Breast epithelium (tissue), 4 donors: ENCODE results near the gene RGP1. TPM values are rescaled to one million over a fixed set of nuclear protein-coding genes. Genes with fewer than 3 reads are reported as not detected.

Source experiments
- DNase-seq, 2 donors: peaks; one replicate each; pipeline ENCODE4 v3.0.0-alpha.2; 2019; ENCODE audit warnings: low spot score in 2 of 2
- H3K27ac ChIP-seq, 2 donors: fragments of 200-600 bp; sonication (generic) in 1 of 2; one replicate each; pipeline ENCODE4 v1.5.1; 2016 to 2019; ENCODE audit warnings: mild to moderate bottlenecking in 1 of 2
- H3K27me3 ChIP-seq, 2 donors: fragments of 200-600 bp; sonication (generic) in 1 of 2; one replicate each; pipeline versions ENCODE4 v1.5.1 to v1.6.0; 2017 to 2019; ENCODE audit warnings: control low read depth in 1 of 2, mild to moderate bottlenecking in 1 of 2
- H3K36me3 ChIP-seq: fragments of 200-600 bp; one replicate; pipeline ENCODE4 v1.5.1; 2019
- H3K4me1 ChIP-seq, 2 donors: fragments of 200-600 bp; sonication (generic); one replicate each; pipeline ENCODE4 v1.5.1; 2016 to 2019; ENCODE audit warnings: control low read depth in 1 of 2
- H3K4me3 ChIP-seq, 3 donors: fragments of 200-600 bp; sonication (generic); 1 replicate in 2 of 3; 2 replicates in 1 of 3; pipeline ENCODE4 v1.5.1; 2016 to 2019; ENCODE audit warnings: mild to moderate bottlenecking in 3 of 3, moderate library complexity in 2 of 3
- H3K9me3 ChIP-seq, 2 donors: fragments of 200-600 bp; sonication (generic) in 1 of 2; one replicate each; pipeline ENCODE4 v1.5.1; 2016 to 2019; ENCODE audit warnings: control low read depth in 1 of 2
- CTCF ChIP-seq, 3 donors: fragments of 450-650 bp; IDR thresholded peaks; one replicate each; pipeline ENCODE4 v1.5.1; 2016 to 2017; ENCODE audit warnings: antibody characterized with exemption in 3 of 3, mild to moderate bottlenecking in 3 of 3, moderate library complexity in 3 of 3
- POLR2A ChIP-seq: fragments of 450-650 bp; IDR thresholded peaks from one replicate; pipeline ENCODE4 v1.6.1; 2016; ENCODE audit warnings: antibody characterized with exemption, mild to moderate bottlenecking, moderate library complexity
- POLR2AphosphoS5 ChIP-seq, 3 donors: sonication (generic); formaldehyde crosslinking; IDR thresholded peaks; one replicate each; pipeline ENCODE4 v1.6.1; 2017; ENCODE audit warnings: antibody characterized with exemption in 3 of 3
- intact Hi-C: fragments of 100-400 bp; cut with DNase I; formaldehyde crosslinking; loops from one replicate; pipeline ENCODE4 v1.15.1; 2023; ENCODE audit warnings: low total_unique reads
- total RNA-seq, 3 donors: library from RNA; depleted of rRNA; stranded (reverse); fragments of >200 nt; gene quantifications; one replicate each; pipeline ENCODE4 v1.1.0, GENCODE V29; 2016

RGP1 gene
- total RNA-seq, 3 donors from 2014 or later, result 16.7 to 20.1 (median 17.4) TPM

GRCh38 chr9:35710818-35711500, 38.1 kb upstream of the RGP1 start:
- H3K36me3 ChIP-seq, result peaks cover 28% of the 10 kb centered on the region
- TF ChIP-seq CTCF (IDR thresholded peaks at IDR 0.05), result no peak
- no peaks in the 10 kb centered on the region for H3K27me3 ChIP-seq
- H3K4me1 ChIP-seq, result no peaks in the 10 kb centered on the region
- peak overlapping the region; percentile 28 to 73 for H3K27ac ChIP-seq
- no peaks in the 10 kb centered on the region for H3K9me3 ChIP-seq
- intact Hi-C loops, result no loop called here
- no peak for DNase-seq
- H3K4me3 ChIP-seq, result no peak overlapping the region

GRCh38 chr9:35711501-35712428, 37.3 kb upstream of the RGP1 start:
- peak; percentile 74 to 77 for DNase-seq
- Histone ChIP-seq H3K36me3 (peaks cover 20% of the 10 kb centered on the region), H3K27ac (peak overlapping the region; percentile 28 to 73), H3K4me1 (no peaks in the 10 kb centered on the region), H3K4me3 (no peak overlapping the region), H3K9me3 (no peaks in the 10 kb centered on the region), H3K27me3 (no peaks in the 10 kb centered on the region)
- no peak for TF ChIP-seq POLR2A
- TF ChIP-seq POLR2AphosphoS5 (IDR thresholded peaks at IDR 0.05), result no peak
- TF ChIP-seq CTCF (IDR thresholded peaks at IDR 0.05), result no peak
- intact Hi-C loops, result no loop called here

GRCh38 chr9:35712762-35713400, 36.2 kb upstream of the RGP1 start:
- no peak for DNase-seq
- peaks cover 22% of the 10 kb centered on the region for H3K36me3 ChIP-seq
- intact Hi-C loops, result no loop called here
- H3K9me3 ChIP-seq, result no peaks in the 10 kb centered on the region
- peak overlapping the region; percentile 32 to 73 for H3K27ac ChIP-seq
- no peak overlapping the region for H3K4me3 ChIP-seq
- H3K4me1 ChIP-seq, result no peaks in the 10 kb centered on the region
- no peaks in the 10 kb centered on the region for H3K27me3 ChIP-seq
- TF ChIP-seq POLR2A (no peak), POLR2AphosphoS5 (IDR thresholded peaks at IDR 0.05) (no peak), CTCF (IDR thresholded peaks at IDR 0.05) (no peak)

- no peak overlapping the region for H3K27ac ChIP-seq
- H3K4me3 ChIP-seq, result no peak overlapping the region
- TF ChIP-seq CTCF (IDR thresholded peaks at IDR 0.05) (no peak), POLR2A (no peak), POLR2AphosphoS5 (IDR thresholded peaks at IDR 0.05) (no peak)
- H3K4me1 ChIP-seq, result no peaks in the 10 kb centered on the region
- no peaks in the 10 kb centered on the region for H3K27me3 ChIP-seq
- no peak for DNase-seq
- peaks cover 25% of the 10 kb centered on the region for H3K36me3 ChIP-seq
- intact Hi-C loops, result no loop called here
- H3K9me3 ChIP-seq, result no peaks in the 10 kb centered on the region
Observed at GRCh38 chr9:35713578-35713977, 35.5 kb upstream of the RGP1 start.
